OCI-LY7 (cell line): ENCODE measurements around the gene LMX1A.

ENCODE experiments used
- CTCF ChIP-seq: fragments of 200-600 bp; sonication (generic); conservative IDR thresholded peaks from 2 replicates; pipeline ENCODE4 v1.5.1; 2014; ENCODE audit warnings: mild to moderate bottlenecking, antibody characterized with exemption, low read length, moderate library complexity, mixed read lengths
- EZH2phosphoT487 ChIP-seq: fragments of 200-600 bp; sonication (generic); IDR thresholded peaks from 2 replicates; pipeline ENCODE4 v1.6.1; 2018; ENCODE audit warnings: low read depth, borderline replicate concordance, mild to moderate bottlenecking, mixed run types, antibody characterized with exemption, low read length, moderate library complexity, mixed read lengths

- TF ChIP-seq CTCF (no peak), EZH2phosphoT487 (no peak)
Observed at GRCh38 chr1:165240492-165240891, 116.0 kb downstream of the LMX1A start.
